ENCODE data around the gene VPS72. TPM values are rescaled to one million over a fixed set of nuclear protein-coding genes. Genes with fewer than 3 reads are reported as not detected.
A peak's percentile ranks its signal among the peaks of the same experiment; 100 is the strongest.

Gene VPS72
- total RNA-seq, 1 donor from 2014 or later: 64.0 TPM

DNA sequence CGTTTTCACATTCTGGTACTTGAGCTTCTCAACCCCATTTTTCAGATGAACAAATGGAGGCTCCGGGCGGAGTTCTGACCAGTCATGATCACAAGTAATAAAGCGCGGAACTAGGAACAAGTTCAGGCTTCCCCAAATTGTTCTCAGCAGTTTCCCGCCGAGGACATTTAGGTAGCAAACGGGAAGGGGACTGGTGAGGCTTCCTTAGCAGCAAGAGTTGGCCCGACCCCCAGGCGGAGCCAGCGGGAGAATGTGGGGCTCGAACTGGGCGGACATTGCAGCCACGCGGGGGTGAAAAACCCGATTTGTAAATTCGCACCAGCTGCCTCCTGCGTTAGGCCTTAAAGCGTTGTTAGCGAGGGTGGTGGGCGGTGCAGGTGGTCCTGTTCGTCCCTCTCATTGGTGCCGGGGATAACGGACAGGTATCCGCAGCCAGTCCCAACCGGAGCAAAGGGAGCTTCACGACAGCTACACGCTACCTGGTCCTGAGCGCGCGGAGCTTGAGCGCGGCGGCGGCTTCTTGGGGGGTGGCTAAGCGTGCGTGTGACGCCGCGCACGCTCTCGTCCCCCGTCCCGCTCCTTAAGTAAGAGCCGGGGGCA lies 58.9 kb downstream of the VPS72 start:
- peak overlapping the region; percentile 68 for H3K4me3 Mint-ChIP-seq (ENCODE audit: unreplicated experiment)
- DNase-seq (ENCODE audit: low spot score): peak; percentile 82
- H3K27ac Mint-ChIP-seq (ENCODE audit: unreplicated experiment): no peak overlapping the region
- peaks cover 13% of the 10 kb centered on the region for H3K27me3 Mint-ChIP-seq (ENCODE audit: low read depth)
- peaks cover 10% of the 10 kb centered on the region for H3K4me1 Mint-ChIP-seq (ENCODE audit: low read depth)
- TF ChIP-seq, protein P1, sequence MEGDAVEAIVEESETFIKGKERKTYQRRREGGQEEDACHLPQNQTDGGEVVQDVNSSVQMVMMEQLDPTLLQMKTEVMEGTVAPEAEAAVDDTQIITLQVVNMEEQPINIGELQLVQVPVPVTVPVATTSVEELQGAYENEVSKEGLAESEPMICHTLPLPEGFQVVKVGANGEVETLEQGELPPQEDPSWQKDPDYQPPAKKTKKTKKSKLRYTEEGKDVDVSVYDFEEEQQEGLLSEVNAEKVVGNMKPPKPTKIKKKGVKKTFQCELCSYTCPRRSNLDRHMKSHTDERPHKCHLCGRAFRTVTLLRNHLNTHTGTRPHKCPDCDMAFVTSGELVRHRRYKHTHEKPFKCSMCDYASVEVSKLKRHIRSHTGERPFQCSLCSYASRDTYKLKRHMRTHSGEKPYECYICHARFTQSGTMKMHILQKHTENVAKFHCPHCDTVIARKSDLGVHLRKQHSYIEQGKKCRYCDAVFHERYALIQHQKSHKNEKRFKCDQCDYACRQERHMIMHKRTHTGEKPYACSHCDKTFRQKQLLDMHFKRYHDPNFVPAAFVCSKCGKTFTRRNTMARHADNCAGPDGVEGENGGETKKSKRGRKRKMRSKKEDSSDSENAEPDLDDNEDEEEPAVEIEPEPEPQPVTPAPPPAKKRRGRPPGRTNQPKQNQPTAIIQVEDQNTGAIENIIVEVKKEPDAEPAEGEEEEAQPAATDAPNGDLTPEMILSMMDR (IDR thresholded peaks at IDR 0.05): no peak
- H3K36me3 Mint-ChIP-seq (ENCODE audit: low read depth): peaks cover 2% of the 10 kb centered on the region
- no peaks in the 10 kb centered on the region for H3K9me3 Mint-ChIP-seq (ENCODE audit: low read depth)

DNA sequence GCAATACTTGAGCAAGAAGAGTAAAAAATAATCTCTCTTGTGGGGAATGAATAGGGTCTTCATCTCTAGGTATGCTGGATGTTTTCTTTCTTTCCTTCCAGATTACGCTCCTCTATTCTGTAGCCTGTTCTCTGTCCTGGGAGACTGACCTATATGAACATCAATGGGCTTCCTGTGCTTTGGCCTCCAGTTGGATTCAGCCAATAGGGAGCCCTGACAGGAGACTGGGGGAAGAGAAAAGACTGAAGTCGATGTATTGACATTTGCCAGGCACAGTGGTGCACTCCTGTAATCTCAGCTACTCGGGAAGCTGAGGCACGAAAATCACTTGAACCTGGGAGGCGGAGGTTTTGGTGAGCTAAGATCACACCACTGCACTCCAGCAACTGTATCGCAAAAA lies 61.2 kb downstream of the VPS72 start:
- peaks cover 14% of the 10 kb centered on the region for H3K4me1 Mint-ChIP-seq (ENCODE audit: low read depth)
- no peak for DNase-seq (ENCODE audit: low spot score)
- no peak overlapping the region for H3K27ac Mint-ChIP-seq (ENCODE audit: unreplicated experiment)
- H3K9me3 Mint-ChIP-seq (ENCODE audit: low read depth): no peaks in the 10 kb centered on the region
- H3K36me3 Mint-ChIP-seq (ENCODE audit: low read depth): peaks cover 2% of the 10 kb centered on the region
- TF ChIP-seq, protein P1 (IDR thresholded peaks at IDR 0.05): no peak
- H3K4me3 Mint-ChIP-seq (ENCODE audit: unreplicated experiment): no peak overlapping the region
- peaks cover 13% of the 10 kb centered on the region for H3K27me3 Mint-ChIP-seq (ENCODE audit: low read depth)

Other genes starting within 250 kb of the VPS72 start
- gene CERS2, start 215.4 kb downstream of the VPS72 start, total RNA-seq: 199 to 223 TPM (median 217 TPM) in 3 replicates
- 0.54 TPM in 1 of 3 replicates, not detected in the others for gene ANXA9, start 207.9 kb downstream of the VPS72 start, total RNA-seq
- gene MINDY1, start 183.3 kb downstream of the VPS72 start, total RNA-seq: 12.5 to 18.2 TPM (median 14.8 TPM) in 3 replicates
- 14.1 to 15.4 TPM (median 15.3 TPM) in 3 replicates for gene PRUNE1, start 181.7 kb downstream of the VPS72 start, total RNA-seq
- 0.36 to 0.63 TPM (median 0.62 TPM) in 3 replicates for gene BNIPL, start 153.6 kb downstream of the VPS72 start, total RNA-seq
- gene C1orf56, start 142.4 kb downstream of the VPS72 start, total RNA-seq: 2.8 to 5.9 TPM (median 3.1 TPM) in 3 replicates
- 60.1 to 76.7 TPM (median 76.6 TPM) in 3 replicates for gene CDC42SE1, start 130.6 kb downstream of the VPS72 start, total RNA-seq
- gene MLLT11, start 129.8 kb downstream of the VPS72 start, total RNA-seq: 42.8 to 49.9 TPM (median 42.8 TPM) in 3 replicates
- 7.8 to 11.7 TPM (median 8.2 TPM) in 3 replicates for gene GABPB2, start 119.4 kb downstream of the VPS72 start, total RNA-seq
- 7.0 to 9.2 TPM (median 8.9 TPM) in 3 replicates for gene SEMA6C, start 43.6 kb downstream of the VPS72 start, total RNA-seq
- gene TNFAIP8L2, start 33.5 kb downstream of the VPS72 start, total RNA-seq: not detected in 3 replicates
- 9.3 to 10.0 TPM (median 9.9 TPM) in 3 replicates for gene LYSMD1, start 24.3 kb downstream of the VPS72 start, total RNA-seq
- gene SCNM1, start 24.1 kb downstream of the VPS72 start, total RNA-seq: 39.6 to 44.3 TPM (median 40.7 TPM) in 3 replicates
- gene TMOD4, start 14.2 kb downstream of the VPS72 start, total RNA-seq: 0.60 to 1.9 TPM in 2 of 3 replicates, not detected in the other
- gene PIP5K1A, start 8.4 kb upstream of the VPS72 start, total RNA-seq: 72.8 to 89.9 TPM (median 80.0 TPM) in 3 replicates
- 111 to 144 TPM (median 113 TPM) in 3 replicates for gene PSMD4, start 64.5 kb upstream of the VPS72 start, total RNA-seq
- 17.5 to 19.3 TPM (median 18.6 TPM) in 3 replicates for gene ZNF687, start 92.1 kb upstream of the VPS72 start, total RNA-seq
- 51.4 to 73.2 TPM (median 54.7 TPM) in 3 replicates for gene PI4KB, start 137.2 kb upstream of the VPS72 start, total RNA-seq
- gene RFX5, start 157.1 kb upstream of the VPS72 start, total RNA-seq: 30.0 to 64.7 TPM (median 31.8 TPM) in 3 replicates
- 5.7 to 11.1 TPM (median 8.9 TPM) in 3 replicates for gene SELENBP1, start 182.5 kb upstream of the VPS72 start, total RNA-seq
- 229 to 257 TPM (median 236 TPM) in 3 replicates for gene PSMB4, start 209.4 kb upstream of the VPS72 start, total RNA-seq

Measured in chondrocyte (in vitro differentiated cells).